HepG2 (cell line): ENCODE measurements around the gene CCL19. TPM values are rescaled to one million over a fixed set of nuclear protein-coding genes. Genes with fewer than 3 reads are reported as not detected.

Experiments used
- ATAC-seq: fragments of 200-7000 bp; cut with Tn5 transposase; 3 replicates; pipeline ENCODE4 v1.9.1; 2020; ENCODE audit warnings: mild to moderate bottlenecking, moderate library complexity
- BruUV-seq: library from RNA; stranded (reverse); fragments of 400-500 nt; replicated peaks from 2 replicates; lab custom pipeline; 2021; lab: Mats Ljungman, UMichigan
- CTCF ChIA-PET: fragments of 300-600 bp; formaldehyde crosslinking; extraction: SDS; loops from one replicate; lab custom pipeline; 2021; ENCODE audit warnings: low total read pairs, inconsistent platforms, low intra/inter-chr PET ratio; lab: Yijun Ruan, JAX
- POLR2A ChIA-PET: fragments of 350-600 bp; sonication (Branson Sonifier 250); formaldehyde crosslinking; loops from one replicate; lab custom pipeline; 2020; ENCODE audit warnings: antibody characterized with exemption, inconsistent platforms; lab: Yijun Ruan, JAX
- DNase-seq: peaks from one replicate; pipeline ENCODE4 v3.0.0-alpha.2; 2015; ENCODE audit warnings: low spot score
- FAIRE-seq: peaks from 3 replicates; lab custom pipeline; 2011; peaks lifted over from hg19 to GRCh38; lab: Jason Lieb, UNC
- H2AFZ ChIP-seq: one replicate; pipeline ENCODE4 v1.6.1; 2011; ENCODE audit warnings: low read length, inconsistent platforms
- H3K27ac ChIP-seq: fragments of 300-600 bp; 3 replicates; pipeline ENCODE4 v1.8.0; 2011; ENCODE audit warnings: mixed run types, mild to moderate bottlenecking, mixed read lengths, low read length, inconsistent platforms; ENCODE audit not compliant: insufficient read depth; ENCODE audit errors: extremely low read length
- H3K27me3 ChIP-seq, 2 experiments: fragments of 200-600 bp in 1 of 2; 2 replicates in 1 of 2; 3 replicates in 1 of 2; pipeline versions ENCODE4 v1.6.0 to v1.8.0; 2011; ENCODE audit warnings: low read length in 2 of 2, mild to moderate bottlenecking in 2 of 2, moderate library complexity in 2 of 2, inconsistent platforms in 1 of 2; ENCODE audit not compliant: insufficient read depth in 2 of 2, control insufficient read depth in 1 of 2
- H3K36me3 ChIP-seq, 2 experiments: fragments of 200-600 bp in 1 of 2; replicated peaks in 1 of 2; 2 replicates in 1 of 2; 3 replicates in 1 of 2; pipeline versions ENCODE4 v1.5.1 to v1.8.0; 2011; ENCODE audit warnings: low read length in 2 of 2, inconsistent platforms in 1 of 2; ENCODE audit not compliant: insufficient read depth in 2 of 2, control insufficient read depth in 1 of 2
- H3K4me1 ChIP-seq: 2 replicates; pipeline ENCODE4 v1.5.1; 2012; ENCODE audit warnings: low read length, inconsistent platforms; ENCODE audit not compliant: insufficient read depth
- H3K4me2 ChIP-seq: 2 replicates; pipeline ENCODE4 v1.6.0; 2011; ENCODE audit warnings: low read depth, low read length, inconsistent platforms
- H3K4me3 ChIP-seq, 3 experiments: fragments of 200-600 bp in 1 of 3; sonication (generic), shearing (Covaris generic) in 1 of 3; replicated peaks in 1 of 3; 2 replicates each; pipeline ENCODE4 v1.5.1; 2011 to 2016; ENCODE audit warnings: low read length in 3 of 3, inconsistent platforms in 2 of 3, low read depth in 2 of 3, mild to moderate bottlenecking in 2 of 3, control low read depth in 1 of 3, mixed read lengths in 1 of 3; ENCODE audit not compliant: insufficient read depth in 1 of 3
- H3K79me2 ChIP-seq: one replicate; pipeline ENCODE4 v1.6.1; 2011; ENCODE audit warnings: low read length, inconsistent platforms; ENCODE audit not compliant: insufficient read depth
- H3K9ac ChIP-seq: 2 replicates; pipeline ENCODE4 v1.6.0; 2011; ENCODE audit warnings: mild to moderate bottlenecking, low read depth, low read length, inconsistent platforms; ENCODE audit not compliant: insufficient read depth
- H3K9me3 ChIP-seq: 2 replicates; pipeline ENCODE4 v1.5.1; 2012; ENCODE audit warnings: mild to moderate bottlenecking, low read length
- H4K20me1 ChIP-seq: 2 replicates; pipeline ENCODE4 v1.6.0; 2011; ENCODE audit warnings: inconsistent platforms, mild to moderate bottlenecking, low read length, moderate library complexity; ENCODE audit not compliant: insufficient read depth
- MLXIP ChIP-seq: sonication (generic); formaldehyde crosslinking; IDR thresholded peaks from 2 replicates; pipeline ENCODE4 v1.9.0; 2021; ENCODE audit warnings: missing genetic modification reagents, borderline replicate concordance
- NFE2 ChIP-seq: sonication (generic); formaldehyde crosslinking; IDR thresholded peaks from 2 replicates; pipeline ENCODE4 v1.4.0; 2020; ENCODE audit warnings: missing genetic modification reagents
- THAP7 ChIP-seq: sonication (generic); formaldehyde crosslinking; IDR thresholded peaks from 2 replicates; pipeline ENCODE4 v1.8.1; 2023; ENCODE audit warnings: mild to moderate bottlenecking, missing genetic modification reagents
- ZNF615 ChIP-seq: sonication (generic); formaldehyde crosslinking; IDR thresholded peaks from 2 replicates; pipeline ENCODE4 v1.5.0; 2020; ENCODE audit warnings: mild to moderate bottlenecking, missing genetic modification reagents, borderline replicate concordance
- ZNF841 ChIP-seq: sonication (generic); formaldehyde crosslinking; IDR thresholded peaks from 2 replicates; pipeline ENCODE4 v1.8.1; 2023; ENCODE audit warnings: missing genetic modification reagents, borderline replicate concordance
- WGBS: methylation state at CpG from one replicate; pipeline ENCODE4 v1.1.6; 2017; ENCODE audit warnings: low lambda C conversion rate; 5-methylcytosine and 5-hydroxymethylcytosine counted together
- in situ Hi-C: cut with HindIII; loops from 2 replicates; pipeline ENCODE4 v1.10.0; 2017; ENCODE audit warnings: low pct_unique_long_range_greater_than_20kb; ENCODE audit not compliant: extremely low pct_ligation_motif_present
- intact Hi-C: fragments of 100-400 bp; cut with micrococcal nuclease; formaldehyde crosslinking; loops from one replicate; pipeline ENCODE4 v1.10.0; 2022; ENCODE audit not compliant: unreplicated experiment
- polyA plus RNA-seq, 8 experiments: library from polyadenylated mRNA; depleted of rRNA in 3 of 8; stranded (reverse) in 7 of 8; unstranded in 1 of 8; fragments of >200 nt; fragmentation: Illumina TruSeq in 4 of 8; extraction: Trizol in 4 of 8; gene quantifications; 2 replicates each; pipeline versions ENCODE4 v1.2.1 to v1.2.3, GENCODE V29; 2011 to 2016; ENCODE audit warnings: low read depth in 4 of 8, missing spikeins in 1 of 8, mixed read lengths in 1 of 8; ENCODE audit not compliant: insufficient read depth in 1 of 8
- total RNA-seq, 5 experiments: library from RNA; depleted of rRNA; stranded (reverse); fragments of >200 nt; fragmentation: Illumina TruSeq; extraction: Trizol; gene quantifications; 2 replicates each; pipeline ENCODE4 v1.2.3, GENCODE V29; 2016; ENCODE audit warnings: low read depth in 1 of 5
- TF ChIP-seq, protein P1 (sequence below): sonication (generic); formaldehyde crosslinking; IDR thresholded peaks from 2 replicates; pipeline ENCODE4 v1.4.0; 2020; ENCODE audit warnings: missing genetic modification reagents

CCL19 gene
- total and polyA plus RNA-seq, 2 of the 13 experiments (the other 11 are each of a cell fraction or from before 2014, with no cell fraction given): not detected

GRCh38 chr9:34686732-34687131 lies 4.3 kb downstream of the CCL19 start:
- ATAC-seq (no peak), FAIRE-seq (no peak), DNase-seq (no peak)
- H3K4me3 ChIP-seq: no peak overlapping the region
- H3K27me3 ChIP-seq: no peaks in the 10 kb centered on the region
- H3K4me1 ChIP-seq: peaks cover 56% of the 10 kb centered on the region
- H3K79me2 ChIP-seq: no peaks in the 10 kb centered on the region
- no peak overlapping the region for H3K9ac ChIP-seq
- no peak overlapping the region for H3K27ac ChIP-seq
- no TSS peak for BruUV-seq
- no peak overlapping the region for H2AFZ ChIP-seq
- 93% methylated on average over 1 of the region's 1 CpG for WGBS
- H3K9me3 ChIP-seq: no peaks in the 10 kb centered on the region
- no peaks in the 10 kb centered on the region for H3K36me3 ChIP-seq
- intact Hi-C loops (no loop called here), in situ Hi-C loops (no loop called here)
- POLR2A ChIA-PET: no interaction called here
- H4K20me1 ChIP-seq: no peaks in the 10 kb centered on the region
- CTCF ChIA-PET: no interaction called here
- no peak overlapping the region for H3K4me2 ChIP-seq
- TF ChIP-seq ZNF841 (CRISPR knock-in tag) (no peak), MLXIP (CRISPR knock-in tag) (no peak), THAP7 (no peak), NFE2 (CRISPR knock-in tag) (no peak), ZNF615 (no peak)
- TF ChIP-seq, protein P1, sequence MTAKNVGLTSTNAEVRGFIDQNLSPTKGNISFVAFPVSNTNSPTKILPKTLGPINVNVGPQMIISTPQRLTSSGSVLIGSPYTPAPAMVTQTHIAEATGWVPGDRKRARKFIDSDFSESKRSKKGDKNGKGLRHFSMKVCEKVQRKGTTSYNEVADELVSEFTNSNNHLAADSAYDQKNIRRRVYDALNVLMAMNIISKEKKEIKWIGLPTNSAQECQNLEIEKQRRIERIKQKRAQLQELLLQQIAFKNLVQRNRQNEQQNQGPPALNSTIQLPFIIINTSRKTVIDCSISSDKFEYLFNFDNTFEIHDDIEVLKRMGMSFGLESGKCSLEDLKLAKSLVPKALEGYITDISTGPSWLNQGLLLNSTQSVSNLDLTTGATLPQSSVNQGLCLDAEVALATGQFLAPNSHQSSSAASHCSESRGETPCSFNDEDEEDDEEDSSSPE (CRISPR knock-in tag): no peak
